ELR (cell line): Measurements from ENCODE around the gene GPATCH4.
"Not testable (repeated sequence)": the region's sequence is repeated elsewhere in the genome, so short reads cannot be mapped to it uniquely, and the experiment has no call there.

Source experiments
- DNase-seq: peaks from one replicate; pipeline ENCODE4 v3.0.0-alpha.2; 2015; ENCODE audit warnings: low read depth

The GPATCH4 gene

GRCh38 chr1:156626079-156626438, 24.8 kb upstream of the GPATCH4 start:
- DNase-seq, result no peak

DNA sequence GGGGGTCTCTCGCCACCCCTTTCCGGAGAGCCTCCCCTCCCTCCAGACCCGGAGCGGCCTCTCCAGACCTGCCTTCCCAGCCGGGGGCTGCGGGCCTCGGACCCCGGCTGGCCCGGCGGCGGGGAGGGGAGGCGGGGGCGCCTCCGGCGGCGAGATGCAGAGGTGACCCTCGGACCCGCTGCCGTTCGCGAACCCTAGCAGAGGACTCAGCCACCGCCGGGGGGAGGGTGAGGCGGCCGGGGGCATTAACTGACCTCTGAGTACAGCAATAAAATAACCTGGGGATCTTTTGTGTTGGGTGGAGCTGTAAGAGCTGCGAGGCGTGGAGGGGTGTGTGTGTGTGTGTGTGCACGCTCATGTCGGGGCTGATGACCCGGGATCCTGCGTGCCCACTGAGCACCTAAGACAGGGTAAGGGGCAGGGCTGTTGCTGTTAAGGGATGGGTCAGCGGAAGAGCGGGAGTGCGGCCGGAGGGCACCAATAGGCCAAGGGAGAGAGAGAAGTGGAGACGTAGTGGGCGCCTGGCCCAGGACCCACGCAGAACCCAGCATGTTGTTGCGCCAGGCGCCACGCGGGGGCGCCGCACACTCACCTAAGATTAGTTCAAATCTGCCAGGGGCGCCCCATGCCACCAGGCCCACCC, 24.3 kb upstream of the GPATCH4 start:
- DNase-seq, result peak; percentile 60

GRCh38 chr1:156624814-156625435, 23.6 kb upstream of the GPATCH4 start:
- no peak for DNase-seq

DNA sequence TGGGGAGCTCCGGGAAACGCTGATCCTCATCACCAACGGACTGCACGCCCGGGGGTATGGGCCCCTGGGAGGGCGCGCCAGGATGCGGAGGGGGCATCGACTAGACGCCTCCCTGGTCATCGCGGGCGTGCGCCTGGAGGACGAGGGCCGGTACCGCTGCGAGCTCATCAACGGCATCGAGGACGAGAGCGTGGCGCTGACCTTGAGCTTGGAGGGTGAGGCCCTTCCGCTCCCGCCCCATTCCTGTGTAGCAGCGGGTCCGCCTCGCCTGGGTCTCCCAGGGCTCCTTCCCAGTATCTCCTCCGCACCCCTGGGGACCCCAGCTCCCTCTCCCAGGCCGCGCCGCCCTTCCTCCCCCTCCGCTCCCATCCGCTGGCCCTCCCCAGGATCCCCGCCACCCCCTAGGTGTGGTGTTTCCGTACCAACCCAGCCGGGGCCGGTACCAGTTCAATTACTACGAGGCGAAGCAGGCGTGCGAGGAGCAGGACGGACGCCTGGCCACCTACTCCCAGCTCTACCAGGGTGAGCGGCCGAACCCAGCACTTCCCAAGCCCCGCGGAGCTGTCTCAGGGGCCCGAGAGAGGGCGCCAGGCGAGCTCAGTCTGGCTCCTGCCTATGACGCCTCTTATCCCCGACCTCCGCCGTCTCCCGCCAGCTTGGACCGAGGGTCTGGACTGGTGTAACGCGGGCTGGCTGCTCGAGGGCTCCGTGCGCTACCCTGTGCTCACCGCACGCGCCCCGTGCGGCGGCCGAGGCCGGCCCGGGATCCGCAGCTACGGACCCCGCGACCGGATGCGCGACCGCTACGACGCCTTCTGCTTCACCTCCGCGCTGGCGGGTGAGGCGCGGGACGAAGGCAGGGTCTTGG, 22.9 kb upstream of the GPATCH4 start:
- DNase-seq, result peak; percentile 71

DNA sequence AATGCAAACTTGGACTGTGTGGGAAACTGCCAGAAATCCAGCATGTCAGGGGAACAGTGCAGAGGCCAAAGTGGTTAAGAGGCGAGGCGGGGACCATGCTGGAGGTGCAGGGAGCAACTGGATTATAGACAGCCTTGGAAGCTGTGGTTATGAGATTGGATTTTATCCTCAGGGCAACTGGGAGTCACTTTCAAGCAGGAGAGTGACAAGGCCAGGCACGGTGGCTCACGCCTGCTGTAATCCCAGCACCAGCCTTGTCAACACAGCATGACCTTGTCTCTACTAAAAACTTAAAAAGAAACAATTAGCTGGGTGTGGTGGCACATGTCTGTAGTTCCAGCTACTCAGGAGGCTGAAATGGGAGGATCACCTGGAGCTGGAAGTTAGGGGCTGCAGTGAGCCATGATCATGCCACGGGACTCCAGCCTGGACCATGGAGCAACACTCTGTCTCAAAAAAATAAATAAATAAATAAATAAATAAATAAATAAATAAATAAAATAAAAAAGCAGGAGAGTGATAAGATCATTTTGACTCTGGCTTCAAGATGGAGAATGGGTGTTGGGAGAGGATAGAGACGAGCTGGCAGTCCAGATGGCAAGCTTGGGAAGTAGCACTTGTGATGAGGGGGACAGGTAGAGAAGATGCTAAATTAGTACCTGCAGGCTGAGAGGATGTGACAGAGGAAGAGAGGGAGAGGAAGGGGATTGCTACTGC, 21.5 kb upstream of the GPATCH4 start:
- no peak for DNase-seq

DNA sequence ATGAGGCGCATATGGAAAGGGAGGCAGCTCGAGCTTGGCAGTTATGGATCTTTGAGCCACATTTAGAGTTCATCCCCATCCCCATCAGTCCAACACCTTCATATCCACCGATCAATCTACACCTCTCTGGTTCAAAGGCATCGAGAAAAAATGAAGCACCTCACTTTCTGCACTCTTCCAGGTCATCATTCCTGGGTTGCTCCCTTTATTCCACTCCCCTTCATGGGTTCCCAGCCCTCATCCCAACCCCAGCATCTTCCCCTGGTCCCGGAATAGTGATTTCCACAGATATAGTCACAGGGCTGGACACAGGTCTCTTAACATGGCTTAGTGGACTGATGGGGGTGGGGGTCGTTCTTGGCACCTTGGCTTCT, 18.3 kb upstream of the GPATCH4 start:
- DNase-seq, result no peak

GRCh38 chr1:156618853-156619581, 17.7 kb upstream of the GPATCH4 start, which contains the start of gene HAPLN2:
Gene HAPLN2 (plus strand): TSS chr1:156619415. CDS start chr1:156623491, 4,076 bp downstream.
- peak; percentile 42 for DNase-seq

- DNase-seq, result peak; percentile 37
Observed at GRCh38 chr1:156616463-156616862, 15.2 kb upstream of the GPATCH4 start.

GRCh38 chr1:156615946-156616345, 14.7 kb upstream of the GPATCH4 start:
- no peak for DNase-seq

DNA sequence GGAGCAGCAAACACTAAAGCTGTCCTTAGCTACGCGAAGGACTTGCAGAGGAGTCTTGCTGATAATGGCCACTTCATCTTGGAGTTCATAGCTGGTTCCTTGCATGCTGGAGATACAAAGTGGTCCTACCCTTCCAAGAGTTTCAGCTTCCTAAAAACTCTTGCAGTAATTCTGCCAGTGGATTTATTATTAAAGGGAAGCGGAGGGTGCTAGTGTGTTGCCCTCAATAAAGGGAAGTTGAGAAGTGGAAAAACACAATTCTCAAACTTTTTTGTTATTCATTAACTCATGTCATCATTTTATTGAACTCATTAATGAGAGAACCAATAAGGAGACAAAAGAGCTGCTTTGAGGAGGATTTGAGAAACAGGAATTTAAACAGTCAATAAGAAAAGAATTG, 11.4 kb upstream of the GPATCH4 start:
- DNase-seq, result no peak

- not testable (repeated sequence) for DNase-seq
Observed at GRCh38 chr1:156610072-156610471, 8.8 kb upstream of the GPATCH4 start.

DNA sequence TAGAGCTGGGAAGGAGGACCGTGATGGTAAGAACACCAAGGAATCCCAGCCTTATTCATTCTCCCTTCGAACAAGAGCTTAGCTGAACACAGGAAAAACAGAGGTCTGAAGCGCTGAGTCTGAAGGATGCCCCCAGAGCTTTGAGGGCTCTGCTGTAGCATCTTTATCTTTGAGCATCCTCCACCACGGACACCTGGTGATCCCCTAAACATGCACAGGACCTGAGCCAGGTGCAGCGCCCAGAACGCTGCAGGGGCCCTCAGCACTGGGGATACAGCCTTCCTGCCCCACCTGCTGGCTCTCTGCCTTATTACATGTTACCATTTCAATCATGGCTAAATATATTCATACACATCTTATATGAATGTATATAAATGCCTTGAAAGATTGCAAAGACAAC, 7.7 kb upstream of the GPATCH4 start:
- DNase-seq, result peak; percentile 61

DNA sequence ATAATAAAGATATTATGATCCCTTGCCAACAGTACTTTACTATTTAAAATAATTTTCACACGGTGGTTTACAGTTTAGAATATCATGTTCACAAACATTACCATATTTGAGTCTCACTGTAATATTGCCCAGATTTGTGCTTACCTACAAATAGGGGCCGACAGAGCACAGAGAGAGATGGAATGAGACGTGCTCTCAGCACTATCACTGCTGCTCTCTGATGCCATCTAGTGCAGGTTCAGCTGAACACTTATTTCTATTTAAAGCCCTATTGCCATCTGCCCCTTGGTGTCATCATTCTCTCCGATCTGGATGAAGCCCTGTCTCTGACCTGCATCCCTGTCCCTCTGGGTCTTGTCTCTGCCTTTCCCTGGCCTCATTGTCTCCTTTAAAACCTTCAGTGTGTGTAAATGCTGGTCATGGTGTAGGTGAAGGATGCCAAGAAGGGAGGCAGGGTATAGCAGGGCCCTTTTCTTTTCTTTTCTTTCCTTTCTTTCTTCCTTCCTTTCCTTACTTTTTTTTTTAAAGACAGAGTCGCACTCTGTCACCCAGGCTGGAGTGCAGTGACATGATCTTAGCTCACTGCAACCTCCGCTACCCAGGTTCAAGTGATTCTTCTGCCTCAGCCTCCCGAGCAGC, 6.9 kb upstream of the GPATCH4 start:
- DNase-seq, result peak; percentile 82

- not testable (repeated sequence) for DNase-seq
Observed at GRCh38 chr1:156607344-156607743, 6.1 kb upstream of the GPATCH4 start.

DNA sequence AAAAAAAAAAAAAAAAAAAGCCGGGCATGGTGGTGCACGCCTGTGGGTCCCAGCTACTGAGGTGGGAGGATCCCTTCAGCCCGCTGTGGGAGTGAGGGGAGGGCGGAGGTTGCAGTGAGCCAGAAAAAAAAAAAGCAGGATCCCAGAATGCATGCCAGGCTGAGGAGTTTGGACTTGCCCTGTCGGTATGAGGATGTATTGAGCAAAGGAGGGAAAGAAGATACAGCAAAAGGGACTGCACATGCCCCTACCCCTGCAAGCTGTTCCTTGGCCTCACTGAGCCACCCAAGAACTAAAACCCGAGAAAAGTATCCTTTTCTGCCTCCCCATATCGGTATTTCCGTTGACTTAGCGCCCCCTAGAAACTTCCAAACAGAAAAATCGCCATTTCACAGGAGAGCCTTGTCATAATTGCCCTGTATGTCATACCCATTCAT, 1.3 kb upstream of the GPATCH4 start:
- peak; percentile 48 for DNase-seq

DNA sequence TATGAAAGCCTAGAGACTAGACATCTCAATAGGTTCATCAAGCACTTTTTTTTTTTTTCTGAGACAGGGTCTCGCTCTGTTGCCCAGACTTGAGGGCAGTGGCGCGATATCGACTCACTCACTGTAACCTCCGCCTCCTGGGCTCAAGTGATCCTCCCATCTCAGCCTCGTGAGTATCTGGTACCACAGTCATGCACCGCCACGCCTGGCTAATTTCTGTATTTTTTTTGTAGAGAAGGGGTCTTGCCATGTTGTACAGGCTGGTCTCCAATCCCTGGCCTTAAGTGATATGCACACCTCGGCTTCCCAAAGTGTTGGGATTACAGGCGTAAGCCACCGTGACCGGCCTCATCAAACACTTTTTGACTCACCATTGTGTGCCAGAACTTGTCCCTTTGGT, 613 bp upstream of the GPATCH4 start:
- DNase-seq, result no peak

GRCh38 chr1:156600733-156601121, 552 bp downstream of the GPATCH4 start:
- peak; percentile 38 for DNase-seq

DNA sequence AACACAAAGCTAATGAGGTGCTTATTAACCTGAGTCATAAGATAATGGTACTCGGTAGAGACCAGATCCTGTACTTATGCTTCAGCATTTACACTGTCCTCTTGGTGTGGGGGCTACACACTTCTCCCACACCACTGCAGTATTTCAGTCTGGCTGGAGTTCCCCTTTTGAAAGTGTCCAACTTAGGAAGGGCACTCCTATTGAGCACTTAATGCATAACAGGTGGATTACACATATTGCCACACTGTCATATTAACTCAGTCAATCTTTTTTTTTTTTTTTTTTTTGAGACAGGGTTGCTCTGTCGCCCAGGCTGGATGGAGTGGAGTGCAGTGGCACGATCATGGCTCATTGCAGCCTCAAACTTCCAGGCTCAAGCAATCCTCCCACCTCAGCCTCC, 1.5 kb downstream of the GPATCH4 start:
- DNase-seq, result peak; percentile 56

DNA sequence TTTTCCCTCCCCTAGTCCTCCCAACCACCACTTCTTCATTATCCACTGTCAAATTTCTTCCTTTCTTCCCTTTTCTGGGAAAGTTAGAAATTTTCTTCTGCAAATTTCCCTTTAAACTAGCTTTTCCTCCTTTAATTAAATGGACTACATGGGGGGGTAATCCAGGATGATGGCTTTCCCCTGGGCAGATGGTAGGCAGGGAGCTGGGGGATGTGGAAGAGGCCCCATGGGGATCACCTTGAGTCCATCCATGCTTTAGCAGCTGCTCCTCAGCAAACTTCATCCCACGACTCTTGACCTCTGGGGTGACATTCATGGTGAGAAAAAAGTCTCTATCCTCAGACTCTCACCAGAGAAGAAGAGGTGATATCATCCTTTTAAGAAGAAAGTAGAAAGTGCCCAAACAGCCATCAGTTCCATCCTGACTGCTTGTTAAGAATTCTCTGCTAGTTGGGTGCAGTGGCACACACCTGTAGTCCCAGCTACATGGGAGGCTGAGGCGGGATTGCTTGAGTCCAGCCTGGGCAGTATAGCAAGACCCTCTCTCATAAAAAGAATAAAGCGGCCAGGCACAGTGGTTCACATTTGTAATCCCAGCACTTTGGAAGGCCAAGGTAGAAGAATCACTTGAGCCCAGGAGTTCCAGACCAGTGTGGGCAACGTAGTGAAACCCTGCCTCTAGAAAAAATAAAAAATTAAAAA, 2.4 kb downstream of the GPATCH4 start:
- DNase-seq, result no peak

DNA sequence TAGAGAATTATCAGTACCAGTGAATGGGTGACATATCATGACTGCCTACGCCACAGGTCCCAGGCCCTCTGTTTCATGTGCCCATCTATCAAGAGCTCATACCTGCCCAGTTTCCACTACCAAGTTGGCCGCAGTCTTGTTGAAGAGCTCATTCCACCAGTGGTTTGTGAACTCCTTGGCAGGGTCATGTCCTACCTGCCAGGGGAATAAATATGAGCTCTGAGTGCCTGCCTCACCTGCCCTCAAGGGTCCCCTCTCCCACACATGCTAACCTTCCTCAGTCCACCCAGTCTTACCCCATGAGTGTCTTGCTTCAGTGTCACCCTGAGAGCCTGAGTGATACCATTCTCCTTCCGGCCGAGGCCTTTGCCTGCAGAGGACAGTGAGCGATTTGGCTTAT, 3.2 kb downstream of the GPATCH4 start:
- DNase-seq, result no peak

DNA sequence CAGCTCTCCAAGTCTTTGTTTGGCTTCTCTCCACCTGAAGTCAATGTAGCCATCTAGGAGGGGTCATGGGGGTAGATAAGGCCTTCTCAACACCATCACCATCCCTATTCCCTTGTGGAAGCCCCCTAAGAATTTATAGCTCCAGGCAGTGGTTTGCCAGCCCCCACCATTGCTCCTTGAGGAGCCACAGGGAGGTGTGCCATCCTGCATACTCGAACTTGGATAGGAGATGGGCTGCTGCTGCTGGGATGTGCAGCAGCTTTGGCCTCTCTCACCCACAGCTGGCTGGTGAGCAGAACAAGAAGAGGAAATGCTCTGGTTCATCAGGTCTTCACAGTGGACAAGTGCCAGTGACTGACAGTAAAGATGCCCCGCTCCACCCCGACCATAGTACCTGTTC, 4.9 kb downstream of the GPATCH4 start:
- DNase-seq, result no peak
